Dedifferentiated amniotic fluid mesenchymal stem cell (primary cell): ENCODE results near the gene TMIGD2.
"Not testable (repeated sequence)": the region's sequence is repeated elsewhere in the genome, so short reads cannot be mapped to it uniquely, and the experiment has no call there.

Experiments used
- DNase-seq: peaks from one replicate; pipeline ENCODE4 v3.0.0-alpha.2; 2016; ENCODE audit errors: extremely low spot score

TMIGD2 gene

DNA sequence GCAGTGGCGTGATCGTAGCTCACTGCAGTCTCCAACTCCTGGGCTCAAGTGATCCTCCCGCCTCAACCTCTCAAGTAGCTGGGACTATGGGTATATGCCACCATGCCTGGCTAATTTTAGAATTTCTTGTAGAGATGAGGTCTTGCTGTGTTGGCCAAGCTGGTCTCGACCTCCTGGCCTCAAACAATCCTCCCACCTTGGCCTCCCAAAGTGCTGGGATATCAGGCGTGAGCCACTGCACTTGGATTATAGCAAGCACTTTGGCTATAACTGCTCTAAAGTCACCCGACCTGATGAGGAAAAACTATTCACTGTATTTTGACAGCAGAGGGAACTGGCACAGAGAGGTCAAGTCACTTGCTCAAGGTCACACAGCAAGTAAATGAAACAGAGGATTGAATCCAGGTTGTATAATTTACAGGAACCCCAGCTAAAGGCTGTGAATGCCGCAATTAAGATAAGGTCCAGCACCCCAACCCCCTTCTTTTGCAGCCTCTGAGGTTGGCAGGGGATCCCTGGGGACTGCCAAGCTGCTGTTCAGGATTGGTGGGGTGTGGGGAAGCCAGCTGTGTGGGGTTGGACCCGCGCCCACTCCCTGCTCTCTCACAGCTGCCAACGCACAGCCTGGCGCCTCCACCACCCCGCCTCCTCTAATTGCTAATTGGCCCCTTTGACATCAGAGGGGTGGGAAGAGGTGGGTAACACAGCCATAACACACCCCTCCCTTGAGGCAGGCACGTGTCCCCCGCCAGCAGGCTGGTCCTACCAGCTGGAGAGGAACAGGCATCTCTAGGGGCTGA is 6.0 kb downstream of the TMIGD2 start:
- DNase-seq = no peak

DNA sequence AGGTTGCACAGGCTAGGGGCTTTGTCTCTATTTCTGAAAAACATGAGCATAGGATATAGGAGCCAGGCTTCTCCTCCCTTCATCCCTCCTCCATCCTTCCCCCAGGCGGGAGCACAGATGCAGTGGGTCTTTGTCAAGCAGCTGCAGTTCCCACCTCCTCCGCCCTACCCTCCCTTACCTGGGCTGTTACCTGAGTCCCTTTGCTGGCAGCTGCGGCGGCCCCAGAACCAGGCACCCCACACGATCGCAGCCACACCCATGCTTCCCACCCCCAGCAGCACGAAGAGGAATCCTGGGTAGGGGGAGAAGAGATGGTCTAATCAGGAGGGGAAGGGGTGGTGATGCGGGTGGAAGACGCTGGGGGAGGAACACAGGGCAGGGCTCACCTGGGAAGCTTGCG is 7.8 kb downstream of the TMIGD2 start:
- DNase-seq = no peak

DNA sequence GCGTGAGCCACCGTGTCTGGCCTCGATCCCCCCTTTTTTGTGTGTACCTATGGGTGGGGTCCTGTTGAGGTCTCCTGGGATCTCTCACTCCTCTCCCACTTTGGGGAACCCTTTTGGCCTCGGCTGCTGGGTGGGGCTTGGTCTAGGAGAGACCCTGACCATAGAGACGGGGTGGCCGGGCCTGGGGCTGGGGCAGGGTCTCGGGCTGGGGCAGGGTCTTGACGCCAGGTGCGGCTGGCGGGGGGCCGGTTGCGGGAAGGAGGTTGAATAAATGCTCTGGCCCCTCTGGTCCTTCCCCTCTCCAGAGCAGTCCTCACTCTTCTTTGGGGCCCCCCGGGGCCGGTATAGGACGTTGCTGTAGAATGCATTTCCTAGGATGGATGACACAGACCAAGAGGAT is 9.7 kb downstream of the TMIGD2 start:
- no peak for DNase-seq

GRCh38 chr19:4291184-4291732 is 10.9 kb downstream of the TMIGD2 start:
- DNase-seq = no peak

DNA sequence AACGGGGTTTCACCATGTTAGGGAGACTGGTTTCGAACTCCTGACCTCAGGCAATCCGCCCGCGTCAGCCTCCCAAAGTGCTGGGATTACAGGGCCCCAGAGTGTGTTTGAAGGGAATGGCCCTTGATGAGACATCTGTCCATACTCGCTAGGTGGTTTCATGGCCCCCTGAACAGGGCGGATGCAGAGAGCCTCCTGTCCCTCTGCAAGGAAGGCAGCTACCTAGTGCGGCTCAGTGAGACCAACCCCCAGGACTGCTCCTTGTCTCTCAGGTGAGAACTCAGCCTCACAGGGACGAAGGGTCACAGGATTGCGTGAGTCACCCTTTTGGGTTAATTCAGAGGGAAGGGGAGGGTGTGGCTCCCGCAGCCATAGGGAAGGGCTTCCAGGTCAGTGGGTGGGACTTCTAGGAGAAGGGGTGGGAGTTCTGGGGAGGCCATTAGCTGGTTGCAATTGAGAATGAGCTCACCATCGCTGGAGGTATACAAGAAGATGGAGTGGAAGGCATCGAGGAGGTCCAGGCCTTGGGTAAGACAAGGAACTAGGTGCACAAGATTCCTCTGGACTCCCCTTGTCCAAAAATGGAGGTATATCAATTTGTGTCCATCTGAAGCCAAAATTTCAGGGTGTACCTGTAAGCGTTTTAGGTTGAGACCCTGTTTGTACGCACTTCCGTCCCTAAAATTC is 14.0 kb downstream of the TMIGD2 start:
- DNase-seq = no peak

DNA sequence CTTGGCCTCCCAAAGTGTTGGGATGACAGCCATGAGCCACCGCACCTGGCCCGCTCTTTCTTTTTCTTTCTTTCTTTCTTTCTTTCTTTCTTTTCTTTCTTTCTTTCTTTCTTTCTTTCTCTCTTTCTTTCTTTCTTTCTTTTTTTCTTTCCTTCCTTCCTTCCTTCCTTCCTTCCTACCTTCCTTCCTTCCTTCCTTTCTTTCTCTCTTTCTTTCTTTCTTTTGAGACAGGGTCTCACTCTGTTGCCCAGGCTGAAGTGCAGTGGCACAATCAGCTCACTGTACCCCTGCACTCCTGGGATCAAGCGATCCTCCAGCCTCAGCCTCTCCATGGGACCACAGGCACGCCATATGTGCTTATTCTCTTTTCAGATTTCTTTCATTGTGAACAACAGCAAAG is 16.0 kb downstream of the TMIGD2 start:
- DNase-seq = not testable (repeated sequence)

- no peak for DNase-seq
These were observed 17.2 kb downstream of the TMIGD2 start for GRCh38 chr19:4284974-4285373.

DNA sequence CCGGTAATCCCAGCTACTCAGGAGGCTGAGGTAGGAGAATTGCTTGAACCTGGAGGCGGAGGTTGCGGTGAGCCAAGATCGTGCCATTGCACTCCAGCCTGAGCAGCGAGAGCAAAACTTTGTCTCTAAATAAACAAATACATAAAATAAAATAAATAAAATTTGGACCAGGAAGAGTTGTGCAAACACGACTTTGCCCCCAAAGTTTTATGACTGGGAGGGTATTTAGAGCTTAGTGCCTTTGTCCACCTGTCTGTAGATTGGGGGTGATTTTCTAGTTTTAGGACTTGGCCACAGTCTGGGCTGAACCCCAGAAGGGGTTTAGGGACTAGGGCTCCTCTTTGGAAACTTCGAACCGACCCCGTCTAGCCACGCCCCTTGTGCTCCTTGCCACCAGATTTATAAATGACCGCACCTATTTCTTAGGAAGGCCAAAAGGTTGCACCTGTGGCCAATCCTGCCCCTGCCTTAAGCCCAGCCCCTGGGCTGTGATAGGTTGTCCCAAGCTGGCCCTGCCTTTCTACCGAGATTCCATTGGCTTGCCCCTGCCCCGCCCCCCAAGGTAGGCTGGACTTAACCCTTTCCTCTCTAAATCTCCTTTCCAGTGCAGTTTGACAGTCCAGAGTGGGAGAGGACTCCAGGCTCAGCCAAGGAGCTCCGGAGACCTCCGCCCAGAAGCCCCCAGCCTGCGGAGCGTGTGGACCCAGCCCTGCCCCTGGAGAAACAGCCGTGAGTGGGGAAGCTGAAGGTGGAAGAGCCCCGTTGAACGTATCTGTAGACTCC is 17.8 kb downstream of the TMIGD2 start:
- DNase-seq = no peak

GRCh38 chr19:4279530-4280422 is 22.4 kb downstream of the TMIGD2 start:
- no peak for DNase-seq

DNA sequence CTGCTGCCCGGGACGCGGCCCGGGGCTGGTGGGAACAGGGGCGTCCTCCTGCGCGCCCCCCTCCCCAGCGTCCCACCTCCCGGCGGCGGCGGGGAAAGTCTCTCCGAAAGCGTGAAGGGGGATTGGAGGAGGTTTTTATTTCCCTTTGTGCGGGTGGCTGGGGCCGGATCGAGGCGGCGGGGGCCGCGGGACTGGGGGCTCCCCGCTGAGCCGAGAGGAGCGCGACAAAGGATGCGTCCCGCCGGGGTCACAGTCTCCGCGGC is 23.0 kb downstream of the TMIGD2 start:
- DNase-seq = no peak

- no peak for DNase-seq
These were observed 23.5 kb downstream of the TMIGD2 start, which contains the start of gene SHD for GRCh38 chr19:4278419-4279266. SHD (plus strand) TSS chr19:4279266; CDS start chr19:4280064, 798 bp downstream.

DNA sequence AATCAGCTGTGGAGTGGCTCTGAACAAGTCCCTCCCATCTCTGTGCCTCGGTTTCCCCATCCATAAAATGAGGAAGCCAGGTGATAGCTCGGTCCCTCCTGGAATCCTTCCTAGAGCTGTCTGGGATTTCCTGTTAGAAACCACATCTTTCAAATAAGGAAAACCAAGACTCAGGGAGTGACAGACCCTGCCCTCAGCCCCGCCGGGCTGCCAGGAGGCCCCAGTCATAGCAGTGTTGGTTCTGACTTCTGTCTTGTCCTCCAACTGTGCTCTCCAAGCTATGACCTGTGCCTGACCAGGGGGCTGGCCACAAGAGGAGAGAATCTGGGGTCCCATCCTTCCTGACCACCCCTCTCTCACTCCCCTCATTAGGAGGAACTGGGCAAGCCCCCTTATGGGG is 24.2 kb downstream of the TMIGD2 start:
- no peak for DNase-seq

DNA sequence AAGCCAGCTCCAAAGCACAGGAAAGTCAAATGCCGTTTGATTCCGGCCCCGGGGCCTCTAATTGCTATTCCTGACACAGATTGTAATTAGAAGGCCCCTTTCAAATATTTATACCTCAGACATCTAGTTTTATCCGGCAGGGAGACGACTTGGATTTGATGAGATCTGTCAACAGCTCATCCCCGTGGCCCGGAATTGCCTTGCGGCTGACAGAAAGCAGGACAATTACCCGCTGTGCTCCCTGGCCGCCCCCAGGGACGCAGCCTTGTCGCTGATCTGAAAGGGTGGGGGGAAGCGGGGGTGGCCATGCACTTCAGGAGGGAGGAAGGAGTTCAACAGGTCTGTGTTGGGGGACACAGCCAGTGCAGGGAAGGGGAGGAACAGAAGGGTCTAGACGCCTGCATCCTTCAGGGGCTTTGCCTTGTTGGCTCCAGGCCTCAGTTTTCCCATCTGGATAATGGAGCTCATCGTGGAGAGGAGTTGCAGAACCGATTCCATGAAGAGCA is 24.9 kb downstream of the TMIGD2 start:
- no peak for DNase-seq

DNA sequence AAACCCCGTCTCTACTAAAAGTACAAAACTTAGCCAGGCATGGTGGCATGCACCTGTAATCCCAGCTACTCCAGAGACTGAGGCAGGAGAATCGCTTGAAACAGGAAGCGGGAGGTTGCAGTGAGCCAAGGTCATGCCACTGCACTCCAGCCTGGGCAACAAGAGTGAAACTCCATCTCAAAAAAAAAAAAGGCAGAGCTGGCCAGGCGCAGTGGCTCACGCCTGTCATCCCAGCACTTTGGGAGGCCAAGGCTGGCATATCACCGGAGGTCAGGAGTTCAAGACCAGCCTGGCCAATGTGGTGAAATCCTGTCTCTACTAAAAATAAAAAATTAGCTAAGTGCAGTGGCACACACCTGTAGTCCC is 27.9 kb downstream of the TMIGD2 start:
- DNase-seq = not testable (repeated sequence)

DNA sequence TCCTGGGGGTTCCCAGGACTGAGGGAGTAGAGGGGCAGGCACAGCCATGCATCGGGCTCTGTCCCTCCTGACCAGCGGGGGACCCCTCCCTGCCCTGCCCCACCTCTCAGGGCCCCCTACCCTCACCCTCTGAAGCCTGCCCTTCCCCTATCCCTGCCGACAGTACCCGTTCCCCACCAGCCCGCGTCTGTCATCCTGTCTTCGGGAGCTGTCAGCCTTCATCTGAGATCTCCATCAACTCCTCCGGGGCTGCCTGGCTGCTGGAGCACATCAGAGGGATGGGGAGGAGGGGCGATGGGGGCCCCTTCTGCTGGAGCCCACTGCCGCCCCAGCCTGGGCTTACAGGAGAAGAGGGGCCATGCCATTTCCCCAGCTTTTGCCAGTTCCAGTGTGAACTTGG is 29.3 kb downstream of the TMIGD2 start:
- DNase-seq = no peak

DNA sequence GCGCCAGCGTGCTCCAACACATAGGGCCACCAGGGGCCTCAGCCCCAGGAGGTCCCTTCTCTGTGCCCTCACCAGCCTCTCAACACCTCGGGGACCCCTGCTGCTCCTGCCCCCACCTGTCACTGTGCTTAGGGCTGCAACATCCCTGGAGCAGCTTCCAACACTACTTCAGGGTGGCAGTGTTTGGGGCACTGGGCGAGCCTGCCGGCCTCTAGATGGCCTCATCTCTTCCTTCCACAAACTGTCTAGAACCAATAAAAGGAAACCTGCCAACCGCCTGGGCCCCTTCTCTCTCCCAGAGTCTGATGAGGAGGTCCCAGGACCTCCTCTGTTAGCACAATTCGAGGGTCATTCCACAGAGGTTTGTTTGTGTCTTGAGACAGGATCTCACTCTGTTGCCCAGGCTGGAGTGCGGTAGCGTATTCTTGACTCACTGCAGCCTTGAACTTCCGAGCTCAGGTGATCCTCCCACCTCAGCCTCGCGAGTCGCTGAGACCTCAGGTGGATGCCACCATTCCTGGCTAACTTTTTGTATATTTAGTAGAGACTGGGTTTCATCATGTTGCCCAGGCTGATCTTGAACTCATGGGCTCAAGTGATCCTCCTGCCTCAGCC is 33.3 kb downstream of the TMIGD2 start:
- no peak for DNase-seq

- no peak for DNase-seq
These were observed 34.0 kb downstream of the TMIGD2 start for GRCh38 chr19:4267901-4268815.

DNA sequence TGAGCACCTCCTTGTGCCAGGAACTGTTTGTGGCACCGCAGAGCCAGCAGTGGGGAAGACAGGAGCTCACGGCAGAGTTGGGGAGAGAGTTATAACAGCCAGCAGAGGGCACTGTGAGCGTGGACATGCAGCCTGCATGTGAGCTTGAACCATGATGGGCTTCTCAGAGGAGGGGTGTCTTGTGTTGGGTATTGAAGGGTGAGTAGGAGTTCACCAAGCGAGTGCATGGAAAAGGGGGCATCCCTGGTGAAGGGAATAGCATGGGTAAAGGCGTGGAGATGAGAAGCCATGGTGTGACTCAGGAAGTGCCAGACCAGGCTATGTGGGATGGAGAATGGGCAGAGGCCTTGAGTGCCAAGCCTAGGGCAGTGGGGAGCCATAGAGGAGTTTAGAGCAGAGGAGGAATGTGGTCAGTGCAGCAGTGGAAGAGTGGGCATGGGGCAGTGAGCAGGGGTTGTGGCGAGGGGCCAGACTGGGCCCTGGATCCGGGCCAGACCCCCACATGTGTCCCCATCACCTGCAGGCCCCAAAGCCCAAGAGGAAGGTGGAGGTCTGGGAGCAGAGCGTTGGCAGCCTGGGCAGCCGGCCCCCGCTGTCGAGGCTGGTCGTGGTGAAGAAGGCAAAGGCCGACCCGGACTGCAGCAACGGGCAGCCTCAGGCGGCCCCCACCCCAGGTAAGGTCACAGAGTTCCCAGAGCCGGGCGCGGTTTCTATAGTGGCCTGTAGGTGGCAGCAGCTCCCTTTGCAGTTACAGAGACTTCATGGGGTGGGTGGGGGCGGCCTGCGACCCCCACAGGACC is 34.9 kb downstream of the TMIGD2 start:
- no peak for DNase-seq
